Measurements from ENCODE around the gene DNAH17.

- no peak for TF ChIP-seq CTCF (IDR thresholded peaks at IDR 0.05; ENCODE audit: low read length)
- TF ChIP-seq EZH2phosphoT487 (IDR thresholded peaks at IDR 0.05; ENCODE audit: low read length): no peak
Observed at GRCh38 chr17:78501241-78502036, 75.8 kb downstream of the DNAH17 start.

All from MM.1S (cell line).